ENCODE measurements around the gene CASP14. TPM values are rescaled to one million over a fixed set of nuclear protein-coding genes. Genes with fewer than 3 reads are reported as not detected.
"Not testable (repeated sequence)": the region's sequence is repeated elsewhere in the genome, so short reads cannot be mapped to it uniquely, and the experiment has no call there.

Gene CASP14, protein sequence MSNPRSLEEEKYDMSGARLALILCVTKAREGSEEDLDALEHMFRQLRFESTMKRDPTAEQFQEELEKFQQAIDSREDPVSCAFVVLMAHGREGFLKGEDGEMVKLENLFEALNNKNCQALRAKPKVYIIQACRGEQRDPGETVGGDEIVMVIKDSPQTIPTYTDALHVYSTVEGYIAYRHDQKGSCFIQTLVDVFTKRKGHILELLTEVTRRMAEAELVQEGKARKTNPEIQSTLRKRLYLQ
- not detected for total RNA-seq

DNA sequence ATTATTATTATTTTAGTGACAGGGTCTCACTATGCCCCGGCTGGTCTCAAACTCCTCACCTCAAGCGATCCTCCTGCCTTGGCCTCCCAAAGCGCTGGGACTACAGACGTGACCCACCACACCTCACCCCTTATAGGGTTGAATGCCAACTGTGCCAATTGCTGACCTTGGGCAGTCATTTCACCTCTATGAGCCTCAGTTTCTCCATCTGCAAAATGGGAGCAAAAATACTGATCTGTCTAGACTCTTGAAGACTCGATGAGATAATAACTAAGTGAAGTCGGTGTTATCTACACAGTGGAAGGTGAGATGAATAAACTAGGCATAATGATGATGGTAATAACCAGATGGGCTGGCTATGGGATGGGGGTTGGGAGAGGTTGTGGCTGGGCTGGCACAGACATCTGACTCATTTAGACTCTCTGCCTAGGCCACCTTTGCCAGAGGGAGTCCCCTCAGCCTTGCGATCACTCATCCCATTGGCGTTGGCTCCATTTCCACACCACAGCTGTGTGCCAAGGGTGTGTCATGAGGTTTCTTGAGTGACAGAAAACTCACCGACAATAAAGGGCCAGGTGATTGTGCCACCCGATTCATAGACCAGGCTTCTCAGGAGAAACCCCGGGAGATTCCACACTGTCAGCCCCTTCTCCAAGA, at the start of gene CASP14:
Gene CASP14 (plus strand): TSS at position 596 of the 657 bp plus-strand sequence. CDS start 2,772 bp downstream, outside the sequence.
- Mint-ChIP-seq H3K36me3 (ENCODE audit: low read depth) (no peaks in the 10 kb centered on the region), H3K27me3 (peaks cover 6% of the 10 kb centered on the region), H3K9me3 (no peaks in the 10 kb centered on the region), H3K4me3 (no peak within 1 kb of the TSS), H3K27ac (no peak within 1 kb of the TSS), H3K4me1 (no peaks in the 10 kb centered on the region)
- no peak for DNase-seq
- ChIA-PET CTCF (no interaction called here), POLR2A (no interaction called here)

DNA sequence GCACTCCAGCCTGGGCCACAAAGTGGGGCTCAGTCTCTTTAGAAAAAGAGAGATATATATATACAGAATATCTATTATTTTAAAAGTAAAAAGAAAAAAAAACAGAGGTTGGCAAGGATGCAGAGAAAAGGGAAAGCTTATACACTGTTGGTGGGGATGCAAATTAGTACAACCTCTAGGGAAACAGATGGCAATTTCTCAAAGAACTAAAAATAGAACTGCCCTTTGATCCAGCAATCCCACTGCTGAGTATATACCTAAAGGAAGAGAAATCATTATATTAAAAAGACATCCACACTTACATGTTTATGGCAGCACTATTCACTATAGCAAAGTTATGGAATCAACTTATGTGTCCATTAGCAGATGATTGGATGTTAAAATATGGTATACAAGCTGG, 41.0 kb upstream of the CASP14 start:
- POLR2A ChIA-PET, result no interaction called here
- CTCF ChIA-PET, result no interaction called here
- H3K4me3 Mint-ChIP-seq, result no peak overlapping the region

DNA sequence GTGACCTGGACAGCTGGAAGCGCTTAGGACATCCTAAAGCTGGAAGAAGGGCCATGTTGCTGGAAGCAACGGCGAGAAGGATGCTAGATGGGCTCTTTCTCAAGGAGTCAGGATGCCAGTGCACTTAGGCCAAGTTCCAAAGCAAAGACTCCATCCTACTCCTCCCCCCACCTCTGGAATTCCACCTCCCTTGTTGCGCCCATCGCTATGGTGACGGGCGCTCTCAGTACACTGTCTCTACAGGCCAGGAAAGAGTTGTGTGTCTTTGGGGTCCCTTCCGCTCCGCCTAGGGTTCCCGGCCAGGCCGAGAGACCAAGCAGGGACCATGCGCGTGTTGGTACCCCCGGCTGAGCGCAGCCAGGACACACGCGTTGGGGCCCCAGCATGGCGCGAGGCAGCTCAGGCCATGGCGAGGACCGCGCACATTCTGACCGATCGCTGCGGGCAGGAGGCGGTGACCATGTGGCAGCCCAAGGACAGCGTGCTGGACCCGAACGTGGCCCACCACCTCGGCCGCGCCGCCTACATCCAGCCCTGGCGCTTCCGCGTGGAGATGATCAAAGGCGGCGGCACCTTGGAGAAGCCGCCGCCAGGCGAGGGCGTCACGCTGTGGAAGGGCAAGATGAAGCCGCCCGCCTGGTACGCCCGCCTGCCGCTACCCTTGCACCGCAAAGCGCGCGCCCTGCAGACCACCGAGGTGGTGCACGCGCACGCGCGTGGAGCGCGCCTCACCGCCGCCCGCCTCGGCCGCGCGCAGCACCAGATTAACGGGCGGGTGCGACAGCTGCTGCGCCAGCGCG, 38.6 kb upstream of the CASP14 start:
- peaks cover 11% of the 10 kb centered on the region for H3K27me3 Mint-ChIP-seq
- CTCF ChIA-PET, result no interaction called here

More for the DNA sequence above, 41.0 kb upstream of the CASP14 start:
- H3K4me1 Mint-ChIP-seq, result no peaks in the 10 kb centered on the region
- no peaks in the 10 kb centered on the region for H3K9me3 Mint-ChIP-seq
- no peaks in the 10 kb centered on the region for H3K36me3 Mint-ChIP-seq (ENCODE audit: low read depth)
- peaks cover 11% of the 10 kb centered on the region for H3K27me3 Mint-ChIP-seq
- H3K27ac Mint-ChIP-seq, result no peak overlapping the region
- DNase-seq, result no peak

DNA sequence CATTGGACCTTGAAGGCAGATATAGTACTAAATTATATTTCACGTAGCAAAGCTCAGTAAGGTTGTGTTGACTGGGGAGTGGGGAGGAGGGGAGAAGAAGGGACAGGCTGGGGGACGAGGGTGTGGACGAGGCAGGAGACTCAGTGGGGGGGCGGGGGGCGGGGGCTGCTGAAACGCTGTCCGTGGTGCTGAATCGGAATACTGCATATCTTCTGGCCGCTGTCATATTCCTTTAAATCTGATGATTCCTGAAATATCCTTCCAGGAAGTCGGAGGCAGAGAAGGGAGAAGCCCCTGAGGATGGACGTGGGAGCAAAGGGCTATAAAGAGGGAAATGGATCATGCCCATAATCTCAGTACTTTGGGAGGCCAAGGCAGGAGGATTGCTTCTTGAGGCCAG, 34.7 kb upstream of the CASP14 start:
- Mint-ChIP-seq H3K27ac (no peak overlapping the region), H3K36me3 (ENCODE audit: low read depth) (no peaks in the 10 kb centered on the region), H3K4me3 (no peak overlapping the region), H3K9me3 (no peaks in the 10 kb centered on the region), H3K27me3 (peaks cover 10% of the 10 kb centered on the region), H3K4me1 (no peaks in the 10 kb centered on the region)
- CTCF ChIA-PET, result no interaction called here
- POLR2A ChIA-PET, result no interaction called here
- DNase-seq, result no peak

More for the DNA sequence above, 38.6 kb upstream of the CASP14 start:
- DNase-seq, result no peak
- Mint-ChIP-seq H3K4me1 (no peaks in the 10 kb centered on the region), H3K9me3 (no peaks in the 10 kb centered on the region), H3K27ac (no peak overlapping the region), H3K36me3 (ENCODE audit: low read depth) (no peaks in the 10 kb centered on the region), H3K4me3 (no peak overlapping the region)
- POLR2A ChIA-PET, result no interaction called here

DNA sequence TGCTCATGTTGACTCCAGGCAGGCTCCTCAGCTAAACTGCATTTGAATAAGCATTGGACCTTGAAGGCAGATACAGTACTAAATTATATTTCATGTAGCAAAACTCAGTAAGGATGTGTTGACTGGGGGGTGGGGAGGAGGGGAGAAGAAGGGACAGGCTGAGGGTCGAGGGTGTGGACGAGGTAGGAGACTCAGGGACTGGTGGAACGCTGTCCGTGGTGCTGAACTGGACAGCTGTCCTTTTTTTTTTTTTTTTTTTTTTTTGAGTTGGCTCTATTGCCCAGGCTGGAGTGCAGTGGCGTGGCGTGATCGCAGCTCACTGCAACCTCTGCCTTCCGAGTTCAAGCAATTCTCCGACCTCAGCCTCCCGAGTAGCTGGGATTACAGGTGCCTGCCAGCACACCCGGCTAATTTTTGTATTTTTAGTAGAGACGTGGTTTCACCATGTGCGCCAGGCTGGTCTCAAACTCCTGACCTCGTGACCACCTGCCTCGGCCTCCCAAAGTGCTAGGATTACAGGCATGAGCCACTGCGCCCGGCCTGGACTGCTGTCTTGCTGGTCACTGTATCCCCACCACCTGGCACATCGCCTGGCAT, 33.2 kb upstream of the CASP14 start:
- Mint-ChIP-seq H3K27me3 (peaks cover 2% of the 10 kb centered on the region), H3K36me3 (ENCODE audit: low read depth) (no peaks in the 10 kb centered on the region), H3K4me1 (no peaks in the 10 kb centered on the region), H3K9me3 (no peaks in the 10 kb centered on the region), H3K4me3 (no peak overlapping the region), H3K27ac (no peak overlapping the region)
- no peak for DNase-seq
- ChIA-PET CTCF (no interaction called here), POLR2A (no interaction called here)

DNA sequence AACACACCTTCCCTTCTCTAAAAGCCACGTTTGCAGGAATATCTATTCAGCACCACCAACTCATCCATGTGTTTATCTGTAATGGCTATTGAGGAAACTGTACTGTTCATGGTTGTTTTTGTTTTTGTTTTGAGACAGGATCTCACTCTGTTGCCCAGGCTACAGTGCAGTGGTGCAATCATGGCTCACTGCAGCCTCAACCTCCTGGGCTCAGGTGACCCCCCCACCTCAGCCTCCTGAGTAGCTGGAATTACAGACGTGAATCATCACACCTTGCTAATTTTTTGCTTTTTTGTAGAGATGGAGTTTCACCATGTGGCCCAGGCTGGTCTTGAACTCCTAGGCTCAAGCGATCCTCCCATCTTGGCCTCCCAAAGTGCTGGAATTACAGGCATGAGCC, 30.4 kb upstream of the CASP14 start:
- H3K27me3 Mint-ChIP-seq; POLR2A ChIA-PET; H3K4me1 Mint-ChIP-seq; H3K4me3 Mint-ChIP-seq; DNase-seq; CTCF ChIA-PET; H3K36me3 Mint-ChIP-seq (ENCODE audit: low read depth); H3K9me3 Mint-ChIP-seq; H3K27ac Mint-ChIP-seq: not testable (repeated sequence)

DNA sequence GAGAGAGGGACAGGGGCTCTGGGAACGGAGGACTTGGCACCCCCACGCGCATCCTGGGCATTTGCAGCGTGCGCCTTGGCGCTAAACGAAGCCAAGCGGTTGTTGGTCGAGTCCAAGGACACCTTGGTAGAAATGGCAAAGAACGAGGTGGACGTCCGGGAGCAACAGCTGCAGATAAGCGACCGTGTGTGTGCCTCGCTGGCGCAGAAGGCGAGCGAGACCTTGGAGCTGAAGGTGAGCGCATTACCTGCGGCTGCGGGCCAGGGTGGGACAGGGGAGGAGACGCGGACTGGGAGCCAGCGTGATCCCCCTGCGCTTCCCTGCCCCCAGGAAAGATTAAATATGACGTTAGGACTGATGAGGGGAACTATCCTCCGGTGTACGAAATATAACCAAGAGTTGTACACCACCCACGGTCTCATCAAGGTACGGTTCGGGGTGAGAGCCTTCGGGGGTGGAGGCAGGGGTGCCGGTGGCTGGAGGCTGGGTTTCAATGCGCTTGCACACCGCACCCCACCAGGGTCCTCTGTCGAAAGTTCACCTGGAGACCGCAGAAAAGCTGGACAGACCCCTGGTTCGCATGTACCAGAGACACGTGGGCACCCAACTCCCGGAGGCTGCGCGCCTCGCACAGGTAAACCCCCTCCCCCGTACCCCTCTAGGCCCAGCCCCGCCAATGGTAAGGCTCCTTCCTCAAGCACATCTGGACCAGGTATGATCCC, 27.8 kb upstream of the CASP14 start:
- no peaks in the 10 kb centered on the region for H3K36me3 Mint-ChIP-seq (ENCODE audit: low read depth)
- ChIA-PET POLR2A (no interaction called here), CTCF (no interaction called here)
- H3K4me1 Mint-ChIP-seq, result no peaks in the 10 kb centered on the region
- H3K27me3 Mint-ChIP-seq, result peaks cover 2% of the 10 kb centered on the region
- H3K27ac Mint-ChIP-seq, result no peak overlapping the region
- no peak overlapping the region for H3K4me3 Mint-ChIP-seq
- H3K9me3 Mint-ChIP-seq, result no peaks in the 10 kb centered on the region
- no peak for DNase-seq

DNA sequence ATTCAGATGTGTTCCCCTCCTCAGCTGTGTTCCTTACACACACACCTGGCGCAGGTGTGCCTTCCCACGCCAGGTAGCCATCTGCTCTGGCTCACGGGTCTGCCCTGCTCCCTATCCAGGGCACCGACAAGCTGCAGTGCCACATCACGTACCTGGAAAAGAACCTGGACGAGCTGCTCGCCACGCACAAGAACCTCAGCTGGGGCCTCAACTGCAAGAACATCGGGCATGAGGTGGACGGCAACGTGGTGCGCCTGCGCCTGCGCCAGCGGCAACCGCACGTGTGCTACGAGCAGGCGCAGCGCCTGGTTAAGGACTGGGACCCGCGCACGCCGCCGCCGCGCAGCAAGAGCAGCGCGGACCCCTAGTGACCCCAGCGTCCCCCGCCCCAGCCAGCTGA, 26.5 kb upstream of the CASP14 start:
- no peak overlapping the region for H3K27ac Mint-ChIP-seq
- DNase-seq, result no peak
- no peaks in the 10 kb centered on the region for H3K36me3 Mint-ChIP-seq (ENCODE audit: low read depth)
- H3K27me3 Mint-ChIP-seq, result no peaks in the 10 kb centered on the region
- H3K4me1 Mint-ChIP-seq, result no peaks in the 10 kb centered on the region
- ChIA-PET CTCF (no interaction called here), POLR2A (no interaction called here)
- H3K4me3 Mint-ChIP-seq, result no peak overlapping the region
- H3K9me3 Mint-ChIP-seq, result no peaks in the 10 kb centered on the region

DNA sequence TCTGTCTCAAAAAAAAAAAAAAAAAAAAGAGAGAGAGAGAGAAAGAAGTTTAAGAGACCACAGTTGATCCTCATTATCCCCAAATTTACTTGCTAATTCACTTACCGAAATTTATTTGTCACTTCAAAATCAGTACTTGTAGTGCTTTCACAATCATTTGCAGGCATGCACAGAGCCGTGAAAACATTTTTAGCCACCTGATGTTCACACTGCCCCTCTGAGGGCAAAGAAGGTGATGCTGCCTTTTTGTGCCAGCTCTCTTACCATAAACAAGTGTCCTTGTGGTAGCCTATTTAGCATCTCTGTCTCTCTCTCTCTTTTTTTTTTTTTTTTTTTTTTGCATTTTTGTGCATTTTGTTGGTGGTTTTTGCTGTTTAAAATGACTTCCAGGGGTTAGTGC, 24.1 kb upstream of the CASP14 start:
- ChIA-PET POLR2A (no interaction called here), CTCF (interaction anchor here (0.6 to 0.7 kb wide), 6 partner anchors 61 to 801 kb away, joined by 3 to 4 read pairs (median 4); no protein-coding TSS in a partner anchor)
- H3K27me3 Mint-ChIP-seq, result no peaks in the 10 kb centered on the region
- H3K9me3 Mint-ChIP-seq, result no peaks in the 10 kb centered on the region
- no peaks in the 10 kb centered on the region for H3K36me3 Mint-ChIP-seq (ENCODE audit: low read depth)
- H3K4me1 Mint-ChIP-seq, result no peaks in the 10 kb centered on the region
- H3K4me3 Mint-ChIP-seq, result no peak overlapping the region
- H3K27ac Mint-ChIP-seq, result no peak overlapping the region
- no peak for DNase-seq

DNA sequence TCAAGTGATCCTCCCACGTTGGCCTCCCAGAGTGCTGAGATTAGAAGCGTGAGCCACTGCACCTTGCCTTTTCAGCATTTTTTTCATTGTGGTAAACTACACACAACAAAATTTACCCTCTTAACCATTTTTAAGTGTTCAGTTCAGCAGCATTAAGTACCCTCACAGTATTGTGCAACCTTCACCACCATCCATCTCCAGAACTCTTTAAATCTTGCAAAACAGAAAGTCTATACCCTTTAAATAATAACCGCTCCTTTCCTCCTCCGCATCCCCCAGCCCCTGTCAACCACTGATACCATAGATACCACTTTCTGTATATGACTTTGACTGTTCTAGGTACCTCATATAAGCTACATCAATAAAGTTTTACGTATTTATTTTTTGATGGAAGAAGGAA, 20.8 kb upstream of the CASP14 start:
- H3K27ac Mint-ChIP-seq, result no peak overlapping the region
- no peaks in the 10 kb centered on the region for H3K27me3 Mint-ChIP-seq
- ChIA-PET CTCF (no interaction called here), POLR2A (no interaction called here)
- no peak for DNase-seq
- no peaks in the 10 kb centered on the region for H3K4me1 Mint-ChIP-seq
- no peaks in the 10 kb centered on the region for H3K36me3 Mint-ChIP-seq (ENCODE audit: low read depth)
- no peaks in the 10 kb centered on the region for H3K9me3 Mint-ChIP-seq
- H3K4me3 Mint-ChIP-seq, result no peak overlapping the region

DNA sequence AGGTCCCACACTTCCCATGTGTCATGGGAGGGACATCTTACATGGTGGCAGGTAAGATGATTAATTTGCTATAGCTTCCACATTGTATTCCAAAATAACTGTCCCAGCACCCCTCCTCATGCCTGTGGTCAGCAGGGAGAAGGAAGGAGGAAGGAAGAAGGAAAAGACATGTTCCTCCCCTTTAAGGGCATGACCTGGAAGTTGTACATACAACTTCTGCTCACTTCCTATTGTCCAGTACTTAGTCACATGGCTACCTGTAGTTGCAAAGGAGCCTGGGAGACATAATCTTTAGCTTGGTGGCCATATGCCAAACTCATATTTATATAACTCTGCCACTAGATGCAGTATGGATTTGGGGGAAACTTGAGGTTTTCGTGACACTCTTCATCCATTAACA, 17.6 kb upstream of the CASP14 start:
- ChIA-PET CTCF (no interaction called here), POLR2A (no interaction called here)
- no peak for DNase-seq
- Mint-ChIP-seq H3K36me3 (ENCODE audit: low read depth) (no peaks in the 10 kb centered on the region), H3K27me3 (no peaks in the 10 kb centered on the region), H3K9me3 (no peaks in the 10 kb centered on the region), H3K4me1 (no peaks in the 10 kb centered on the region), H3K4me3 (no peak overlapping the region), H3K27ac (no peak overlapping the region)

DNA sequence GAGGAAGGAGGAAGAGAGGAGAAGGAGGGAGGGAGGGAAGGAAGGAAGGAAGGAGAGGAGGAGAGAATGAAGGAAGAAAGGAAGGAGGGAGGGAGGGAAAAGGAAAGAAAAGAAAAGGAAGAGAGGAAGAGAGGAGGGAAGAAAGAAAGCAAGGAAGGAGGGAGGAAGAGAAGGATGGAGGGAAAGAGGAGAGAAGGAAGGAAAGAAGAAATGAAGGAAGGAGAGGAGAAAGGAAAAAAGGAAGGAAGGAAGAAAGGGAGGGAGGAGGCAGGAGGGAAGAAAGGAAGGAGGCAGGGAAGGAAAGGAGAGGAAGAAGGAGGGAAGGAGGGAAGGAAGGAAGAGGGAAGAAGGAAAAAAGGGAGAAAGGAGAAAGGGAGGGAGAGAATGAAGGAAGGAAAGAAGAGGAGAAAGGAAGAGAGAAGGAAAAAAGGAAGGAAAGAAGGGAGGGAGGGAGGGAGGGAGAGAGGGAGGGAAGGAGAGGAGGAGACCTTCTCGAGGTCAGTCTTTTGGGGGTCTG, 13.4 kb upstream of the CASP14 start:
- Mint-ChIP-seq H3K27ac (no peak overlapping the region), H3K4me3 (no peak overlapping the region), H3K36me3 (ENCODE audit: low read depth) (no peaks in the 10 kb centered on the region), H3K4me1 (no peaks in the 10 kb centered on the region), H3K9me3 (no peaks in the 10 kb centered on the region), H3K27me3 (no peaks in the 10 kb centered on the region)
- DNase-seq, result no peak
- POLR2A ChIA-PET, result no interaction called here
- CTCF ChIA-PET, result no interaction called here

DNA sequence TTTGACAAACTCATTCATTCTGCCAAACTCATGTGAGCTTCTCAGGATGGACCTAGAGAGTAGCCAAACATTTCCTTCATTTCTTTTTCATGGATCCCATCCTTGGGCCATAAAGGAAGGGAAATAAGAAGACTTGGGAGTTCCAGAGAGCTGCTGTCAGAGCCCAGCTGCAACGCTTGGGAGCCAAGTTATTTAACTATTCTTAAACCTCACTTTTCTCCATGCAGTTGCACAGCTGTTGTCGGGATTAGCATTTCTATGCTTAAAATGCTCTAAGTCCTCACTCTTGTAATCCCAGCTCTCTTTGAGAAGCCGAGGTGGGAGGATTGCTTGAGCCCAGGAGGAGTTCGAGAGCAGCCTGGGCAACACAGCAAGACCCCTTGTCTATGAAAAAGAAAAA, 11.7 kb upstream of the CASP14 start:
- DNase-seq, result no peak
- Mint-ChIP-seq H3K27me3 (no peaks in the 10 kb centered on the region), H3K36me3 (ENCODE audit: low read depth) (no peaks in the 10 kb centered on the region), H3K9me3 (no peaks in the 10 kb centered on the region), H3K4me1 (no peaks in the 10 kb centered on the region), H3K27ac (no peak overlapping the region), H3K4me3 (no peak overlapping the region)
- ChIA-PET POLR2A (no interaction called here), CTCF (no interaction called here)
